A549 (cell line): ENCODE data around the gene GAK. TPM values are rescaled to one million over a fixed set of nuclear protein-coding genes. Genes with fewer than 3 reads are reported as not detected.

Source experiments
- ATAC-seq, 2 experiments: fragments of 200-7000 bp in 1 of 2; fragments of >200 bp in 1 of 2; cut with Nextera tagmentation in 1 of 2; cut with Tn5 transposase in 1 of 2; 3 replicates each; pipeline versions ENCODE4 v1.8.0 to v1.9.1; 2018 to 2020; ENCODE audit warnings: mild to moderate bottlenecking in 1 of 2, moderate library complexity in 1 of 2
- CTCF ChIA-PET: fragments of 300-600 bp; sonication (Branson Sonifier 250); formaldehyde crosslinking; extraction: SDS; loops from one replicate; lab custom pipeline; 2021; ENCODE audit warnings: antibody characterized with exemption, inconsistent platforms; lab: Yijun Ruan, JAX
- POLR2A ChIA-PET: fragments of 350-600 bp; formaldehyde crosslinking; extraction: SDS; loops from one replicate; lab custom pipeline; 2021; ENCODE audit warnings: antibody characterized with exemption, inconsistent platforms; lab: Yijun Ruan, JAX
- DNase-seq, 2 experiments: peaks; one replicate each; pipeline versions ENCODE4 v3.0.0 to v3.0.0-alpha.2; 2011 to 2016; ENCODE audit warnings: low read depth in 1 of 2, low spot score in 1 of 2
- FAIRE-seq: peaks from 2 replicates; lab custom pipeline; 2011; peaks lifted over from hg19 to GRCh38; lab: Jason Lieb, UNC
- H3K27ac ChIP-seq, 2 experiments: fragments of >200 bp; sonication (Bioruptor Twin); formaldehyde crosslinking; 3 replicates each; pipeline ENCODE4 v1.5.1; 2016 to 2017
- H3K4me1 ChIP-seq: fragments of >200 bp; sonication (Bioruptor Twin); formaldehyde crosslinking; 3 replicates; pipeline ENCODE4 v1.6.1; 2016
- H3K4me2 ChIP-seq: fragments of >200 bp; sonication (Bioruptor Twin); formaldehyde crosslinking; 3 replicates; pipeline ENCODE4 v1.6.1; 2016
- H3K4me3 ChIP-seq: fragments of >200 bp; sonication (Bioruptor Twin); formaldehyde crosslinking; 3 replicates; pipeline ENCODE4 v1.5.1; 2016
- H3K9me3 ChIP-seq: fragments of >200 bp; sonication (Bioruptor Twin); formaldehyde crosslinking; 3 replicates; pipeline ENCODE4 v1.6.1; 2016
- BHLHE40 ChIP-seq: IDR thresholded peaks from 2 replicates; pipeline ENCODE4 v1.6.1; 2012; ENCODE audit warnings: low read depth, low read length, inconsistent platforms
- CEBPB ChIP-seq, 2 experiments: fragments of >200 bp in 1 of 2; sonication (Bioruptor Twin) in 1 of 2; formaldehyde crosslinking in 1 of 2; IDR thresholded peaks; 2 replicates each; pipeline ENCODE4 v1.6.1; 2012 to 2016
- CHD2 ChIP-seq: fragments of 150-350 bp; IDR thresholded peaks from 2 replicates; pipeline ENCODE4 v1.6.1; 2014; ENCODE audit warnings: low read length; ENCODE audit not compliant: partially characterized antibody
- CHD4 ChIP-seq: fragments of 200-600 bp; sonication (generic); IDR thresholded peaks from 2 replicates; pipeline ENCODE4 v1.6.1; 2016; ENCODE audit warnings: antibody characterized with exemption, mild to moderate bottlenecking, borderline replicate concordance
- EHMT2 ChIP-seq: fragments of 200-600 bp; sonication (generic); IDR thresholded peaks from 2 replicates; pipeline ENCODE4 v1.6.1; 2016; ENCODE audit warnings: antibody characterized with exemption, low read depth, mild to moderate bottlenecking, moderate library complexity
- EP300 ChIP-seq, 2 experiments: fragments of >200 bp; sonication (Bioruptor Twin); formaldehyde crosslinking; IDR thresholded peaks; 2 replicates in 1 of 2; 3 replicates in 1 of 2; pipeline ENCODE4 v1.6.1; 2016 to 2017
- FOSB ChIP-seq: fragments of 250-450 bp; sonication (Bioruptor Pico); IDR thresholded peaks from 2 replicates; pipeline ENCODE4 v1.5.0; 2020; ENCODE audit warnings: mild to moderate bottlenecking, moderate library complexity
- GATA3 ChIP-seq: IDR thresholded peaks from 2 replicates; pipeline ENCODE4 v1.6.1; 2012; ENCODE audit warnings: borderline replicate concordance
- HEYL ChIP-seq: fragments of 250-450 bp; sonication (Bioruptor Pico); IDR thresholded peaks from 2 replicates; pipeline ENCODE4 v1.8.0; 2021; ENCODE audit warnings: mild to moderate bottlenecking, moderate library complexity
- HOXA7 ChIP-seq: fragments of 250-450 bp; sonication (Bioruptor Pico); IDR thresholded peaks from 2 replicates; pipeline ENCODE4 v1.5.0; 2020; ENCODE audit warnings: mild to moderate bottlenecking, moderate library complexity
- HOXB13 ChIP-seq: fragments of 250-450 bp; sonication (Bioruptor Pico); IDR thresholded peaks from 2 replicates; pipeline ENCODE4 v1.5.0; 2020; ENCODE audit warnings: low read depth, mild to moderate bottlenecking, moderate library complexity
- HOXB5 ChIP-seq: fragments of 250-450 bp; sonication (Bioruptor Pico); IDR thresholded peaks from 2 replicates; pipeline ENCODE4 v1.5.0; 2020; ENCODE audit warnings: mild to moderate bottlenecking, moderate library complexity
- JUNB ChIP-seq: fragments of >200 bp; sonication (Bioruptor Twin); formaldehyde crosslinking; IDR thresholded peaks from 2 replicates; pipeline ENCODE4 v1.6.1; 2016
- KDM1A ChIP-seq: fragments of 200-600 bp; sonication (generic); IDR thresholded peaks from 2 replicates; pipeline ENCODE4 v1.6.1; 2016; ENCODE audit warnings: low read depth, mild to moderate bottlenecking
- KDM5A ChIP-seq: fragments of 200-600 bp; sonication (generic); IDR thresholded peaks from 2 replicates; pipeline ENCODE4 v1.6.1; 2016; ENCODE audit warnings: antibody characterized with exemption, mild to moderate bottlenecking
- NFE2L2 ChIP-seq: fragments of 150-350 bp; conservative IDR thresholded peaks from 2 replicates; pipeline ENCODE4 v1.6.1; 2014; ENCODE audit warnings: low read length
- NR3C1 ChIP-seq: fragments of >200 bp; sonication (Bioruptor Twin); formaldehyde crosslinking; IDR thresholded peaks from 3 replicates; pipeline ENCODE4 v1.6.1; 2017
- POLR2AphosphoS2 ChIP-seq: conservative IDR thresholded peaks from 2 replicates; pipeline ENCODE4 v1.6.1; 2012; ENCODE audit warnings: low read length, improper control_type of control experiment, inconsistent platforms
- RAD21 ChIP-seq, 2 experiments: fragments of >200 bp in 1 of 2; sonication (Bioruptor Twin) in 1 of 2; formaldehyde crosslinking in 1 of 2; IDR thresholded peaks in 1 of 2; conservative IDR thresholded peaks in 1 of 2; 2 replicates in 1 of 2; 3 replicates in 1 of 2; pipeline ENCODE4 v1.6.1; 2012 to 2018; ENCODE audit warnings: inconsistent platforms in 1 of 2
- RFX5 ChIP-seq: fragments of 450-650 bp; IDR thresholded peaks from 2 replicates; pipeline ENCODE4 v1.7.1; 2014; ENCODE audit warnings: antibody characterized with exemption, mild to moderate bottlenecking, moderate library complexity
- RNF2 ChIP-seq: fragments of 200-600 bp; sonication (generic); IDR thresholded peaks from 2 replicates; pipeline ENCODE4 v1.6.1; 2016; ENCODE audit warnings: low read depth, mild to moderate bottlenecking, antibody characterized with exemption, moderate library complexity, borderline replicate concordance
- TFCP2L1 ChIP-seq: fragments of 250-450 bp; sonication (Bioruptor Pico); IDR thresholded peaks from 2 replicates; pipeline ENCODE4 v1.5.0; 2021; ENCODE audit warnings: mild to moderate bottlenecking
- USF2 ChIP-seq: fragments of 450-650 bp; IDR thresholded peaks from 2 replicates; pipeline ENCODE4 v1.6.1; 2014; ENCODE audit warnings: antibody characterized with exemption
- ZC3H11A ChIP-seq: fragments of 450-650 bp; IDR thresholded peaks from 2 replicates; pipeline ENCODE4 v1.6.1; 2014; ENCODE audit warnings: antibody characterized with exemption, mild to moderate bottlenecking
- ZNF302 ChIP-seq: fragments of 250-450 bp; sonication (Bioruptor Pico); IDR thresholded peaks from 2 replicates; pipeline ENCODE4 v1.9.0; 2021; ENCODE audit warnings: inconsistent platforms, mild to moderate bottlenecking, moderate library complexity
- ZSCAN20 ChIP-seq: fragments of 250-450 bp; sonication (Bioruptor Pico); IDR thresholded peaks from 2 replicates; pipeline ENCODE4 v1.8.0; 2022; ENCODE audit warnings: mild to moderate bottlenecking, moderate library complexity
- WGBS: methylation state at CpG from one replicate; pipeline ENCODE4 v1.1.6; 2017; ENCODE audit errors: missing lambda C conversion rate; 5-methylcytosine and 5-hydroxymethylcytosine counted together
- polyA plus RNA-seq, 4 experiments: library from polyadenylated mRNA; depleted of rRNA in 3 of 4; stranded (reverse); fragments of >200 nt; fragmentation: RNase III in 1 of 4; extraction: RNeasy Plus Mini Kit Qiagen cat#74134 plus additional on column Dnase treatment in 1 of 4; gene quantifications; 2 replicates in 3 of 4; 3 replicates in 1 of 4; pipeline ENCODE4 v1.2.3, GENCODE V29; 2011 to 2017
- TF ChIP-seq, protein P1 (sequence below): IDR thresholded peaks from 2 replicates; pipeline ENCODE4 v1.6.1; 2012
- TF ChIP-seq, protein P2 (sequence below): IDR thresholded peaks from 2 replicates; pipeline ENCODE4 v1.6.1; 2012; ENCODE audit warnings: low read depth, borderline replicate concordance
- TF ChIP-seq, protein P3 (sequence below): fragments of 250-450 bp; sonication (Bioruptor Pico); IDR thresholded peaks from 2 replicates; pipeline ENCODE4 v1.5.0; 2021; ENCODE audit warnings: mild to moderate bottlenecking, moderate library complexity, borderline replicate concordance
- TF ChIP-seq, protein P4 (sequence below): fragments of >200 bp; sonication (Bioruptor Twin); formaldehyde crosslinking; IDR thresholded peaks from 3 replicates; pipeline ENCODE4 v1.6.1; 2016

GAK gene
- polyA plus RNA-seq, 2 of the 4 experiments (the other 2 are of a cell fraction): 13.8 to 34.3 TPM

DNA sequence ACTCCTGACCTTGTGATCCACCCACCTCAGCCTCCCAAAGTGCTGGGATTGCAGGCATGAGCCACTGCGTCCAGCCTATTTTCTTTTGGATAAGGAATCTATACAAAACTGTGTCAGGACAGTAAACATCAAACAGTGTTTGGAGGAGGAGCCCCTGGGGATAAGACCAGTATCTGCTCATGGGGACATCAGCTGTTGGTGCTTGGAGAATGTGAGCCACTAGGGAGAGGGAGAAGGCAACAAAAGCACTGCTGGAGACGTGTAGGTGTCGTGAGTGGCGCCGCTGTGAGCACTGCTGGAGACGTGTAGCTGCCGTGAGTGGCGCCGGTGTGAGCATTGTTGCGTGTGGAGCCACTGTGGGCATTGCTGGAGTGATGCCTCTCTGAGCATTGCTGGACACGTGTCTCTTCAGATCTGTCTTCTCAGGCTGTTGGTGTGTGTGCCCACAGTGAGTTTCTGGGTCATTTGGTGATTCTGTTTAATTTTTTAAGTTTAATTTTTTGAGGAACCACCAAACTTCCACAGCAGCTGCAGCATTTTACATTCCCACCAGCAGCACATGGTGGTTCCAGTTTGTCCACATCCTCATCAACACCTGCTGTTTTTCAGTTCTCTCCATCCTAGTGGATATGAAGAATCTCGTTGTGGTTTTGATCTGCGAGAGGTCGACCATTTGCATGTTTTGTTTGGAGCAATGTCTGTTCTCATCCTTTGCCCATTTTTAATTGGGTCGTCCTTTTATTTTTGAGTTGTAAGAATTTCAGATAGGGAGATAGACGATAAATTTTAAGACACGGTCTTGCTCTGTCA lies 22.3 kb upstream of the GAK start:
- H3K4me1 ChIP-seq: no peaks in the 10 kb centered on the region
- ChIA-PET CTCF (no interaction called here), POLR2A (no interaction called here)
- no peak overlapping the region for H3K4me3 ChIP-seq
- TF ChIP-seq, protein P1, sequence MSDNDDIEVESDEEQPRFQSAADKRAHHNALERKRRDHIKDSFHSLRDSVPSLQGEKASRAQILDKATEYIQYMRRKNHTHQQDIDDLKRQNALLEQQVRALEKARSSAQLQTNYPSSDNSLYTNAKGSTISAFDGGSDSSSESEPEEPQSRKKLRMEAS: no peak
- TF ChIP-seq CHD4 (no peak), HOXA7 (CRISPR knock-in tag) (no peak), HOXB5 (no peak), NFE2L2 (no peak), TFCP2L1 (no peak), RNF2 (no peak), KDM1A (no peak), CHD2 (no peak), RFX5 (no peak), FOSB (CRISPR knock-in tag) (no peak), ZC3H11A (no peak), CEBPB (IDR thresholded peaks at IDR 0.05) (no peak), ZNF302 (CRISPR knock-in tag) (no peak), ZSCAN20 (CRISPR knock-in tag) (no peak), NR3C1 (no peak), EP300 (IDR thresholded peaks at IDR 0.05) (no peak), BHLHE40 (no peak)
- TF ChIP-seq, protein P2, sequence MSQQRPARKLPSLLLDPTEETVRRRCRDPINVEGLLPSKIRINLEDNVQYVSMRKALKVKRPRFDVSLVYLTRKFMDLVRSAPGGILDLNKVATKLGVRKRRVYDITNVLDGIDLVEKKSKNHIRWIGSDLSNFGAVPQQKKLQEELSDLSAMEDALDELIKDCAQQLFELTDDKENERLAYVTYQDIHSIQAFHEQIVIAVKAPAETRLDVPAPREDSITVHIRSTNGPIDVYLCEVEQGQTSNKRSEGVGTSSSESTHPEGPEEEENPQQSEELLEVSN: no peak
- TF ChIP-seq, protein P3, sequence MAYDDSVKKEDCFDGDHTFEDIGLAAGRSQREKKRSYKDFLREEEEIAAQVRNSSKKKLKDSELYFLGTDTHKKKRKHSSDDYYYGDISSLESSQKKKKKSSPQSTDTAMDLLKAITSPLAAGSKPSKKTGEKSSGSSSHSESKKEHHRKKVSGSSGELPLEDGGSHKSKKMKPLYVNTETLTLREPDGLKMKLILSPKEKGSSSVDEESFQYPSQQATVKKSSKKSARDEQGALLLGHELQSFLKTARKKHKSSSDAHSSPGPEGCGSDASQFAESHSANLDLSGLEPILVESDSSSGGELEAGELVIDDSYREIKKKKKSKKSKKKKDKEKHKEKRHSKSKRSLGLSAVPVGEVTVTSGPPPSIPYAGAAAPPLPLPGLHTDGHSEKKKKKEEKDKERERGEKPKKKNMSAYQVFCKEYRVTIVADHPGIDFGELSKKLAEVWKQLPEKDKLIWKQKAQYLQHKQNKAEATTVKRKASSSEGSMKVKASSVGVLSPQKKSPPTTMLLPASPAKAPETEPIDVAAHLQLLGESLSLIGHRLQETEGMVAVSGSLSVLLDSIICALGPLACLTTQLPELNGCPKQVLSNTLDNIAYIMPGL: no peak
- DNase-seq (no peak), ATAC-seq (no peak), FAIRE-seq (no peak)
- no peak overlapping the region for H3K4me2 ChIP-seq
- 82% methylated on average over 17 of the region's 17 CpGs for WGBS
- H3K27ac ChIP-seq: no peak overlapping the region
- H3K9me3 ChIP-seq: no peaks in the 10 kb centered on the region

DNA sequence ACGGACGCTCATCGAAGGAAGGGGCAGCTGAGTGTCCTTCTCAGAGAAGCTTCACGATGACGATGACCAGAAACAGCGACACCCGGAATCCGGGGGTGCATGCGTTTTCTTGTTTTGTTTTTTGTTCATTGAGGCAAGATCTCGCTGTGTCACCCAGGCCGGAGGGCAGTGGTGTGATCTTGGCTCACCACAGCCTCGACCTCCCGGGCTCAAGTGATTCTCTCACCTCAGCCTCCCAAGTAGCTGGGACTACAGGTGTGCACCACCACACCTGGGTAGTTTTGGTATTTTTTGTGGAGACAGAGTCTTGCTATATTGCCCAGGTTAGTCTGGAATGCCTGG lies 21.4 kb upstream of the GAK start:
- ChIA-PET CTCF (no interaction called here), POLR2A (no interaction called here)
- no peak for ATAC-seq
- no peak overlapping the region for H3K4me2 ChIP-seq
- no peak for FAIRE-seq
- H3K27ac ChIP-seq: no peak overlapping the region
- DNase-seq: no peak
- H3K4me3 ChIP-seq: no peak overlapping the region
- no peaks in the 10 kb centered on the region for H3K9me3 ChIP-seq
- TF ChIP-seq EHMT2 (no peak), HOXA7 (CRISPR knock-in tag) (no peak), GATA3 (no peak), RAD21 (conservative IDR thresholded peaks at IDR 0.05 in 1 of 2, IDR thresholded peaks at IDR 0.05 in 1 of 2) (no peak), HEYL (CRISPR knock-in tag) (no peak), POLR2AphosphoS2 (no peak), NR3C1 (no peak), JUNB (no peak), BHLHE40 (no peak), KDM5A (no peak), RNF2 (no peak), TFCP2L1 (no peak), HOXB13 (CRISPR knock-in tag) (no peak), USF2 (no peak), EP300 (IDR thresholded peaks at IDR 0.05) (no peak)
- TF ChIP-seq, protein P4, sequence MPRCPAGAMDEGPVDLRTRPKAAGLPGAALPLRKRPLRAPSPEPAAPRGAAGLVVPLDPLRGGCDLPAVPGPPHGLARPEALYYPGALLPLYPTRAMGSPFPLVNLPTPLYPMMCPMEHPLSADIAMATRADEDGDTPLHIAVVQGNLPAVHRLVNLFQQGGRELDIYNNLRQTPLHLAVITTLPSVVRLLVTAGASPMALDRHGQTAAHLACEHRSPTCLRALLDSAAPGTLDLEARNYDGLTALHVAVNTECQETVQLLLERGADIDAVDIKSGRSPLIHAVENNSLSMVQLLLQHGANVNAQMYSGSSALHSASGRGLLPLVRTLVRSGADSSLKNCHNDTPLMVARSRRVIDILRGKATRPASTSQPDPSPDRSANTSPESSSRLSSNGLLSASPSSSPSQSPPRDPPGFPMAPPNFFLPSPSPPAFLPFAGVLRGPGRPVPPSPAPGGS: no peak
- TF ChIP-seq, protein P1: no peak
- TF ChIP-seq, protein P3: no peak
- H3K4me1 ChIP-seq: no peaks in the 10 kb centered on the region
- 99% methylated on average over 13 of the region's 13 CpGs for WGBS
